ENCODE results near the gene ARID5B.

DNA sequence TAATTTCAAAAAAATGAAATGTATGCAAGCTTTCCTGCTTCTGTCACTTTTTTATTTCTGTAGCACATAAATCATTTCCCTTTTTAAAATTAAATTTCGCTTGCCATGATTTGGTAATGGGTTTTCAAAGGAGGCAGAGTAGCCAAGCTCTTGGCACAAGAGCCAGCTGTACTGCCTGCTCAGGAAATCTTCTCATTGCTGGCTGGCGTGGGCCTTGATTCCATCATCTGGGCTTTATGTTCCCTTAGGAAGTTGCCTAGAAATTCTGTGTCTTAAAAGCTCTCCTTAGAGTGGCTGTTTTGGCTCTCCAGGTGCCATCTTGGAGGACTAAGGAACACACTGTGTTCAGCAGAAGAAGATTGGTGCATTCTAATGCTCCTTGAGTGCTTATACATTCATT is 107.4 kb downstream of the ARID5B start:
- TF ChIP-seq CTCF (IDR thresholded peaks at IDR 0.05; ENCODE audit: poor library complexity), result no peak
- no peak for TF ChIP-seq EZH2 (IDR thresholded peaks at IDR 0.05; ENCODE audit: borderline replicate concordance)
